Posterior vena cava (tissue), 2 donors: ENCODE measurements around the gene CEP72. TPM values are rescaled to one million over a fixed set of nuclear protein-coding genes. Genes with fewer than 3 reads are reported as not detected.

Experiments
- DNase-seq: peaks from one replicate; pipeline ENCODE4 v3.0.0-alpha.2; 2020; ENCODE audit warnings: low spot score
- intact Hi-C, 2 donors: fragments of 100-400 bp; cut with DNase I; formaldehyde crosslinking; loops; one replicate each; pipeline versions ENCODE4 v1.14.1 to v1.14.2; 2022 to 2023
- total RNA-seq, 2 donors: library from RNA; stranded (reverse); fragmentation: NEBNext Ultra II Directional; extraction: Animal tissue kit (Norgen Biotek cat#: 25700); gene quantifications; one replicate each; pipeline ENCODE4 v1.2.1, GENCODE V29; 2021
- donor health status: DM: yes; HTN: yes; CAD: no.
- donor health status: DM: yes; HTN: yes; CAD: no.

Gene CEP72
- total RNA-seq, 2 donors from 2014 or later: 1.9 to 2.4 TPM

DNA sequence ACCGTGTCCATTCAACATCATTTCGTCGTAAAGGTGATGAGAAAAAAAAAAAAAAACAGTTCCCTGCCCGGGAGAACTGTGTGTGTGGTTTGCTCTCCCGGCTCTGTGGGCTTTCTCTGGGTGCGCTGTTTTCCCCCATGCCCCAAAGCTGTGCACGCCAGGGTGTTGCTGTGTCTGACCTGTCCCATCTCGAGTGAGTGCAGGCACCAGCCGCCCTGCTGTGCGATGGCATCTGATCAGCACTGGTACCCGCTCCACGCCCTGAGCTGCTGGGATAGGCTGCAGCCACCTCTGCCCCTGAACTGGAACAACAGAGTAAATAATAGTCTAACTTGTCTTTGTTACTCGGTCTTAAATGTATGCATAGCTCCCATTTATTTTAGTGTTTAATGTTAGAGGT, 33.3 kb downstream of the CEP72 start:
- DNase-seq: peak; percentile 50
- intact Hi-C loops: no loop called here

DNA sequence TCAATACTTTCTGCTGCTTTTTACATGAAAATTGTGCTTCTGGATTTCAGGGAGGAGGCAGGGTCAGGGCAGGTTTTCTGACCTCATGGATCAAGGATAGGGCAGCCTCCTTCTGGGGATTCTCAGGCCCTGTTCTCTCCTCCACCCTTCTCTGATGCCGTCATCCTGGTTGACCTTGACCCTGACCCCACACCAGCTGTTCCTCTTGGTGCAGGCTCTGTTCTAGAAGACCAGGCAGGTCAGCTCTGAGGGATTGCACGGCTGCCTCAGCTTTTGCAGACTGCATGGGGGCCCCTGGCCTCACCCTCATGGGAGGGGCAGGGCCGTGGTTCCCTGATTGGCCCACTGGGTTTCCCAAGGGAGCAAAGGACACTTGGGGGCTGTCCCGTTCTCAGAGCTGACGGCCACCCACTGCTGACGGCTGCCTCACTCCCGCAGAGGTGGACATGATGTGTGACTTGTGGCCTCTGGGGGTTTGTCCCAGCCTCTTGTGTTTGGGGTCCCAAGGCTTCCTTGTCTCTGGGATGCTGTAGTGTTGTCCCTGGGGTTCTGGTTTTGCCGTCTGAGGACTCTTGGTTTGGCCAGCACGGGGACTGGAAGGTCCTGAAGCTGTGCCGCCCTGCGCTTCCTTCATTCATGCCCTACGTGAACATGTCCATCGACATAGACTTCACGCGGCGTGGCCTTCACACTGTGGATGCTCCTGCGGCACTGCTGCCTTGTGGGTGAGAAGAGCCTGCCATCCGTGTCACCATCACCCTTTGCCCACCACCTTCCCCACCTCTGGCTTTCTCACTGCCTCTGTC, 34.5 kb downstream of the CEP72 start:
- DNase-seq: peak; percentile 53
- intact Hi-C loops: no loop called here

DNA sequence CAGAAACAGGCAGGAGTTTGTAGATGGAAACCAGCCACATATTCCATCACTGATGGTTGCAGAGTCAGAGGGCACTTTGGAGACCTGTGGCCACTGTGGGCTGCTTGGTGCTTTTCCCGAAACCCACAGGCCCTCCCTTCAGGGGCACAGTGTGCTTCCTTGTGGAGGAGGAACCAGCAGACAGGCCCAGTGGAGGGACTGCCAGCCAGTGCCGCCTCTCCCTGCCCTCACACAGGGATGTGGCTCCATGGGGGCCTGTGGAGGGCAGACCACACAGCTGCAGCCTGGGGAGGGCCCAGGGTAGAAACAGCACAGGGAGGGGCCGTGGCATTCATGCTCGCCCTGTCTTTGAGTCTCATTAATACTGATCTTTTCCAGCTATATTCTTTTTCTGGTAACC, 35.2 kb downstream of the CEP72 start:
- intact Hi-C loops: no loop called here
- peak; percentile 49 for DNase-seq

DNA sequence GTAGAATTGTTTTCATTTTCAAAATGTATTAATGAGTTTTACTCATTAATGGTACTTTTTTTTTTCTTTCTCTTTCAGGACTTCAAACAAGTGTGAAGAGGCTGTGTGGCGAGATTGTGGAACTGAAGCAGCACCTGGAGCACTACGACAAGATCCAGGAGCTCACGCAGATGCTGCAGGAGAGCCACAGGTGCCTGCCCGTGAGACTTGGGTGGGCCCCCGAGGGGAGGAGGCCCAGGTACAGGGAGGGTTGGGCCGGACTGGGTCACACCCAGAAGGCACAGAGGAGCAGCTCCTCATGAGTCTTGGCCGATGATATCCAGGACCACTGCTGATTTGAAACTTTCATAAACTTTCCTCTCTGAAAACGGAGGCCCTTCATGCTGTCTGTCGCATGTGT, 35.6 kb downstream of the CEP72 start:
- peak; percentile 37 for DNase-seq
- intact Hi-C loops: no loop called here

DNA sequence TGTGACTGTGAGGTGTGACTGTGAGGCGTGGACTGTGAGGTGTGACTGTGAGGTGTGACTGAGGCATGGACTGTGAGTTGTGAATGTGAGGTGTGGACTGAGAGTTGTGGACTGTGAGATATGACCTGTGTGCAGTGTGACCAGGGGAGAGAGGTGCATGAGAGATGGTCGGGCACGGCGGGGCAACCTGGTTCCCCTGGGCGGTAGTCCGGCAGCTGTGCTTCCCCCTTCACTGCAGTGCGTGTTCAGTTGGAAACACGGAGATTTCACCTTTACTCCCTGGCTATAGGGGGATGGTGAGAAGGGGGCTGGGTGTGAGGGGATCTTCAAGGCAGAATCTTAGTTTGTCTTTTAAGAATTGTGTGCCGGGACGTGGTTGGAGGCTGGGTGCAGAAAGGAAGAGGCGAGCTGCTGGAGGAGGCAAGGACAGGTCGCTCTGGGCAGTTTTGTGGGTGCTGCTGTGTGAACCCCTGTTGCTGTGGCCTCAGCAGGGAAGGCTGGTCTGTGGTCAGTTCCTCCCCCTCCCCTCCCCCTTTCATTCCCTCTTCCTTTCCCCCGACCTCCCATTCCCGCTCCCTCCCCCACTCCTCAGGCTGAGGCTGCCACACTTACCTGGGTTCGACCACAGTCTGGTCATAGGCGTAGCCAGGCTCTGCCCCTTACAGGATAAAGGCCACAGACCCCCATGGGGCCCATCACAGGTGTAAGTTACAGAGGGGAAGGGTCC, 39.3 kb downstream of the CEP72 start:
- DNase-seq: peak; percentile 67
- intact Hi-C loops: no loop called here

DNA sequence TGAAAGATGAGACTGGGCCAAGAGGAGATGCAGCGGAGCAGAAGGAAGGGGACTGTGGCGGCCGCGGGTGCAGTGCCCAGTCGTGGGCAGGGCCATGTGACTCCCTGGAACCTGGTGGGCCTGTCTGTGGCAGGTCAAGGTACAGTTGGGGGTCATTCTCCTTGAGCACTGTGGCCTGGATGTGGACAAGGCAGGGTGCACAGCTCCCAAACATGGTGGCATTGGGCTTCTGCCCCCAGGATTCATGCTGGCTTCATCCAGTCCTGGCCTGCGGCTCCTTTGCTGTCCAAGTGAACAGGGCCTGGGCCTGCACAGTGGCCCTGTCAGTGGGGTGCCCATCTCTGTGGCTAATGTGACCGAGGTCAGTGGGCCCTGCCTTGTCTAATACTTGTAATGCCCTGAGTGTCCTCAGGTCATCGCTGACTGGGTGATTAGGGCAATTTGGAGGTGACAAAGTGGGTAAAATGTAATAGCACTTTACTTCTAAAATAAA, 39.9 kb downstream of the CEP72 start:
- DNase-seq: peak; percentile 49
- intact Hi-C loops: no loop called here

DNA sequence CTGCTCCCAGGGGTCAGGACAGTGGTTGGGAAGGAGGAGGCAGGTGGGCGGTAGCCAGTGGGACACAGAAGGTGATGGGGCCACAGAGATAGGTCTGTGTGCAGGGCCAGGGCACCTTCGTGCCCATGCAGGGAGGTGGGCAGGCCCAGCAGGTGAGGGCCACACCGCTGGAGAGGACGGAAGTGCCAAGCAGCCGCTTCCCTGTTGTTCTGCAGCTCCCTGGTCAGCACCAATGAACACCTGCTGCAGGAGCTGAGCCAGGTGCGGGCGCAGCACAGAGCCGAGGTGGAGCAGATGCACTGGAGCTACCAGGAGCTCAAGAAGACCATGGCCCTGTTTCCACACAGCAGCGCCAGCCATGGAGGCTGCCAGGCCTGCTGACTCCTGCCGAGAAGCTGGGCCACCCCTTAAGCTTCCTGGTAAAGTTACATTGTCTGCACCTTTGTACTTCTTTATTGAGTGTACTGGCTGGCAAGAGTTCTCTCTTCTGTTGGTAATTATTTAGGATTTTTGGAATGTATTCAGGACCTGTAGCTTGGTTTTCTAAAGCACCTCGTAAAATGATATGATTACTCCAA, 40.7 kb downstream of the CEP72 start:
- intact Hi-C loops: no loop called here
- peak; percentile 76 for DNase-seq

DNA sequence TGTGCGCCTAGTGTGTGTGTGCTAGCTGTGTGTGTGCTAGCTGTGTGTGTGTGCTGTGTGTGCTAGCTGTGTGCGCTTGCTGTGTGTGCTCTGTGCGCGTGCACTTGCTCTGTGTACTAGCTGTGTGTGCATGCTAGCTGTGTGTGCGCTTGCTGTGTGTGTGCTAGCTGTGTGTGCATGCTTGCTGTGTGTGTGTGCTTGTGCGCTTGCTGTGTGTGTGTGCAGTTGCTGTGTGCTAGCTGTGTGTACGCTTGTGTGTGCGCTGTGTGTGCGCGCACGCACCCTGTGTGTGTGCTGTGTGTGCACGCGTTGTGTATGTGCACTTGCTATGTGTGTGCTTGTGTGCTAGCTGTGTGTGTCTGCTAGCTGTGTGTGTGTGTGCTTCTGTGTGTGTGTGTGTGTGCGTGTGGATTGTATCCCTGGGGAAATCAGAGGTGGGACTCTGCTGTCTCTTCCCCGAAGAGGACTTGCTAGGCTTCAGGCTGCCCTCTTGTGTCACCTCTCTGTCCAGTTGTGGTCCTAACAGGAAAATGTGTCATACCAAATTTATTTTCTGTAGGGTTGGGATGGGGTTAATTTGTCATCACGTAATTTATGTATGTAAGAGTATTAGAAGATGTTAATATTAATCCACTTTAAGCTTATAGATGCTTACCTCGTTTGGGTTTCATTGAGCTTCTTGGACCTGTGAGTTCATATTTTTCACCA, 42.1 kb downstream of the CEP72 start:
- intact Hi-C loops: no loop called here

DNA sequence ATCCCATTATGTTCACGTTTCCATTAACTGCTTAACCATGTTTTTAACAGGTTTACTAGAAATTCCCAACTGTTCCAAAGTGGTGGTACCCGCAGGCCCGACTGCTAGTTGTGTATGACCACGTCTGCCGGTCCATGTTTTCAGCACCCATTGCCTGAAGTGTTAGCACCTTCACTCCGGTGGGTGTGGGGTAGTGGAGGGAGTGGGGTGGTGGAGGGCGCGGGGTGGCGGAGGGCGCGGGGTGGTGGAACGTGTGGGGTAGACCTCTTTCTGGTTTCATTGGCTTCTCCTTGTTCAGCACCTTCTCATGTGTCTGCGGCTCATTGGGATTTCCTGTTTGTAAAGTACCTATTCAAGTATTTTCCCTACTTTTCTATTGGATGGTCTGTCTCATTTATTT, 43.3 kb downstream of the CEP72 start:
- intact Hi-C loops: no loop called here
- peak; percentile 46 for DNase-seq

More for the DNA sequence above, 42.1 kb downstream of the CEP72 start:
- DNase-seq: peak; percentile 43

DNA sequence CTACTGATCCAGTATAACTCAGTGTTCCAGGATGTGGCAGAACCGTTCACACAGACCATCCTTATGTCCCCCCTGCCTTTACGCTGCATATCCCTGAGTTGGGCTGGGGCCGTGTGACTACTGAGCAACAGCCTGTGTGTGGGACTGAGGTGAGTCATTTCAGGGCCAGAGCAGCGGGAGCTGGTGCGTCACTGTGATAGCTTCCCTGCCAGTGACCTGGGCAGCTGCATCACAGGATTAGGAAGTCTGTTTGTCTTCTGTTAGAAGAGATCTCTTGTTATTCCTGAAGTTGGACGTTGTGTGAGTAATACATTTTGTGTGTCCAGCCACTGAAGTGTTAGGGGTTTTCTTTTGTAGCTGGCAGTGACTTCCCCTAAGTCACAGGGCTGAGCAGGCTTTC, 45.4 kb downstream of the CEP72 start:
- intact Hi-C loops: no loop called here
- DNase-seq: no peak

DNA sequence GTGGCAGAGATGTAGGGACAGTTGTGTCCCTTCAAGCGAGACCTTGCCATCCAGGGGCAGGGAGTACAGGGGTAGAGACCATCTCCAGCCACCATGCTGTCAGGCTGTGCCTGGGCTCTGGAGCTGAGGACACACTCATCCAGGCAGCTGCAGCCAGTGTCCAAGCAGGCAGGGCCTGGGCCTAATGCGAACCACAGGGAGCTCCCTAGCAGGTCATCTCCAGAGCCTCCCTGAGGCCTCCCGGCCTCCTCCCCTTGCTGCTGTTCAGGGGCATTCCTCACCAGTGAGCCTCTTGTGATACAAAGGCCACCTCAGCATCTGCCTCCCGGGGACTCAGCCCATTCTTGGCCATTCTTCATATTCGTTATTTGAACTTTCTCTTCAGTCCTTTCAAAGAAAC, 46.0 kb downstream of the CEP72 start:
- no peak for DNase-seq
- intact Hi-C loops: no loop called here

DNA sequence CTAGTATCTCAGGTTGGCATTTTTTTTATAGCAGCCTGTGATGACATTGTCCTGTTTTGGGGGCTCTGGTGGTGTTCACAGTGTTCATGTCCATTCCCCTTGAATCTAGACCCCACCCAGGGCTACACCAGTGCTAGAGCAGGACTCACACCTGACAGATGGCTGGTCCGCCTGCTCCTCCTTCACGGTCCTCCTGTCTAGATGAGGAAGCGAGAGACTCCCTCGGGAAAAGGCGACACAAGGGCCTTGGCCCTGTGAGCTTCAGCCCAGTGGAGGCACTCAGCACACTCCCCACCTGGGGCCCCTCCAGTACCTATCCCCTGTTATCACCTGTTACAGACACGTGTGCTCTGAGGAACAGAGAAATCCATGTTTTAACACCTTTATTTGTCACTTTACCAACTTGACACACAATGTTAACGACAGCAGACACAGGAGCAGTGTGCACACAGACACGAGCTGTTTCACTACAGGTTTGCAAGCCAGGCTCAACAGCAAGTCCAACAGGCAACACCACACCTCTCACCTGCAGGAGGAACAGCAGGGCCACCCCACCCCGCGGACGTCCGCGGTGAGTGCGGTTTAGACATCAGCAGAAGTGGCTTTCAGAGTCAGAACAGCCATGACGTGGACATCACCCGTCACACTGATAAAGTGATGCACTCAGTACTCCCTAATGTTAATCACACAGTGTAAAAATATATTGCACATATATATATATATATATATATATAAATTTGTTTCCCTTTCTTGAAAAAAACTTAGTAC, 47.5 kb downstream of the CEP72 start:
- intact Hi-C loops: no loop called here
- DNase-seq: no peak

DNA sequence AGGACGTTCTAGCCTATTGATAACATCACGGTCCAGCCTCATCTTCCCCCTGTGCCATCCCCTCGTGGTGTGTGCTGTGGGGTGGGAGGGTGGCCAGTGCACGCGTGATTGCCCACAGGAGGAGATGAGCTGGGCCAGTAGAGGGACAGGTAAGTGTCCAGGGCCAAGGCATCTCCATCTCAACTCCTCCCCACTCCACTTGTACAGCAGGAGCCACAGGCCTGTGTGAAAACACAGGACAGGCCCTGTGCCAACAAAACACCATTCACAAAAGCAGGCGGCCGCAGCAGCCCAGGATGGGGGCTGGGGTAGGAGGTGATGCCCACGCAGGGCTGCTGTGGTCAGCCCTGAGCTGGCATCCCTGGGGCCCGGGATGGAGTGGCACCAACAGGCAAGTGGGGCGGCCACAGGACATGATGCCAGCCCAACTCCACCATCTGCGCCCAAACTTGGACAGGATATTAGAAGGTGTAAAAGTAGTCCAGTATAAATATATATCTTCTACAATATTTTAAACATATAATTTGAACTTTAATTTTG, 48.4 kb downstream of the CEP72 start:
- intact Hi-C loops: no loop called here
- DNase-seq: no peak

DNA sequence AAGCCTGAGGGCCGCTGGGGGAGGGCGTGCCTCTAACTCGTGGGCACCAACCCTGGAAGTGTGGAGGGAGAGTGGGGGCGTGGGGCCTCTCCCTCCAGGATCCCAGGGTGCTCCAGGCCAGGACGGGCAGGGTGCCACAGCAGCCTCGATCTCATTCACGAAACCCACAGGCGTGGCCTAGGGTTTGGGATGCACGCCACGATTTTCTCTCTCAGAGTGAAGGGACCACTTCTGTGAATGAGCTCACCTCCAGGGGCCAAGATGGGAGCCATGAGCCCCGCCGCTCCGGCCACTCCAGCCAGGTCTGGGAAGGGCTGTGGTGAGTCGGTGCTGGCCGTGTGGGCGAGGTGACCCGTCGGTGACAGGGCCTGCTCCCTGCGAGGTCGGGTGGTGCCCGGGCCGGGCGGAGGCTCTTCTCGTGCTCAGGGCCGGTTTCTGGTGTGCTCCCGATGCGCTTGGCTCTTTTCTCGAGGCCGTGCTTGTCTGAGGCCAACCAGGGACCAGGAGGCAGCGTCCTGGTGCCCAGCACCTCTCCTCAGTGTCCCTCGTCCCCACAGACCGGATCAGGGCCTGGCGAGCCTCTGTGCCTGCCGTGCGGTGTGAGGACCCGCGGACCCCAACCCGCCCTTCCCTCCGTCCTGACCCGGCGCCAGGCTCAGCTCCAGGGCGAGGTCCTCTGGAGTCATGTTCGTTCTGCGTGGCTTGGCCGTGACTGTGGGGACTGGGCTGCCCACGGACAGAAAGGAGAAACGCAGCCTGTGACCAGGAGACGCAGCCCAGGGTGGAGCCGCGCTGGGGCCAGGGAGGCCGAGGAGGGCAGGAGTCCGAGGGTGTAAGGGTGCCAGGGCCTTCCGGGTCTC, 50.0 kb downstream of the CEP72 start:
- no peak for DNase-seq
- intact Hi-C loops: no loop called here

DNA sequence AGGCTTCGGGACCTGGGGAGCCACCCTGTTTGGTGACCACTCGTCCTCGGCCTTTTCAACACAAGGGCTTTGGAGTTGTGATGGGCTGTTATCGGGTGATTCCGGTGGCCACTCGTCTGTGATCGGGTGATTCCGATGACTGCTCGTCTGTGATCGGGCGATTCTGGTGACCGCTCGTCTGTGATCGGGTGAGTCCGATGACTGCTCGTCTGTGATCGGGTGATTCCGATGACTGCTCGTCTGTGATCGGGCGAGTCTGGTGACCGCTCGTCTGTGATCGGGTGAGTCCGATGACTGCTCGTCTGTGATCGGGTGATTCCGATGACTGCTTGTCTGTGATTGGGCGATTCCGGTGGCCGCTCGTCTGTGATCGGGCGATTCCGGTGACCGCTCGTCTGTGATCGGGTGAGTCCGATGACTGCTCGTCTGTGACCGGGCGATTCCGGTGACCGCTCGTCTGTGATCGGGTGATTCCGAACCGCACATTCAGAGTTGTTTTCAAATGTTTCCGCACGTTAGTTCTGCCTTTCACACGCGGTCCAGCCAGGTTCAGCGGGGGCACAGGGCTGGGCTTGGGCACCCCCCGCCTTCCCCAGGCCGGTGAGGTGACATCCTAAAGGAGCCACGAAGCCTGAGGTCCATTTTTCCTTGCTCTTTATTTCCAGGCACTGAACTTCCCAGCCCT, 50.8 kb downstream of the CEP72 start:
- intact Hi-C loops: no loop called here

DNA sequence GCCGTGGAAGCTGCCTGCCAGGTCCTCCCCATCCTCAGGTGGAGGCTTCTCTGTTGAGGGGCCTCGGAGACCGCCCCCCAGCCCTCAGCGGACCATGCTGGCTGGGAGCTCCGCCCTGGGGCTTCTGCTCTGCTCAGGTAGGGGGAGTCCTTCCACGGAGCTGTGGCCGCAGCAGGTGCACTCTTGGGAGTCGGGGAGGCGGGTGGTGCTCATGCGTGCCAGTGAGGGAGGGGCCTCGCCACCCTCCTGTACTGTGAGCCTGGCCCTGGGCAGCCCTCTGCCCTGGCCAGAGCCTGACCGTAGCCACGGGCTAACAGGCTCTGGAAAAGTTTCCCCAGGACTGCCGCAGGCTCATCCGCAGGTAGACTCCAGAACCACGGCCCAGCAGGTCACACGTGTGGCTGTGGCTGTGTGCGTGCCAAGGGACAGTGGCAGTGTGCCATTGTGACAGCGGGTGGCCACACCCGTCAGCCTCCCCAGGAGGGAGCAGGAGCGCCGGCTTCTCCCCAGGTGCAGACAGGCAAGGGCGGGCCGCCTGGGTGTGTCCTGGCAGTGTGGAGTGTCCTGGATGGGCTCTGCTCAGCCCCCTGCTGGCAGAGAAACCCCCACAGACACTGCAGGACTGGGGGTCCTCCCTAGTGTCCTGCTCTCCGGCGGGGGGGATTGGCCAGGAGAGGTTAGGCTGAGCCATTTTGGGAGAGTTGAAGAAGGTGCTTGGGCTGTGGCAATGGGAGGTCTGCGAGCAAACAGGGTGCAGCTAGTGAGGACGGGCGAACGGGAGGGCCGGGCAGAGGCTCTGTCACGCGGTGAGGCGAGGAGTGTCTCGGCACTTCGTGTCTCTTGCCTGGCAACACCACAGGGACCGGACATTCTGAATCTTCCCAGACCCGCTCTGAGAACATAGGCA, 51.5 kb downstream of the CEP72 start:
- intact Hi-C loops: no loop called here
- DNase-seq: peak; percentile 74

More for the DNA sequence above, 50.8 kb downstream of the CEP72 start:
- DNase-seq: no peak
